Panc1 (cell line): Measurements from ENCODE around the gene COL16A1. TPM values are rescaled to one million over a fixed set of nuclear protein-coding genes. Genes with fewer than 3 reads are reported as not detected.

Experiments
- ATAC-seq: fragments of 200-7000 bp; cut with Tn5 transposase; 2 replicates; pipeline ENCODE4 v1.9.1; 2020; ENCODE audit warnings: mild to moderate bottlenecking, moderate library complexity
- BruUV-seq: library from RNA; stranded (reverse); fragments of 400-500 nt; replicated peaks from 2 replicates; lab custom pipeline; 2021; lab: Mats Ljungman, UMichigan
- CTCF ChIA-PET: fragments of 300-600 bp; sonication (Branson Sonifier 250); formaldehyde crosslinking; loops from one replicate; lab custom pipeline; 2022; ENCODE audit warnings: antibody characterized with exemption; lab: Charles Lee
- POLR2A ChIA-PET: fragments of 300-600 bp; sonication (Branson Sonifier 250); formaldehyde crosslinking; loops from one replicate; lab custom pipeline; 2022; ENCODE audit warnings: antibody characterized with exemption; lab: Charles Lee
- DNase-seq: peaks from one replicate; pipeline ENCODE4 v3.0.0-alpha.2; 2010; ENCODE audit warnings: low read depth, low spot score
- H3K27ac ChIP-seq: 2 replicates; pipeline ENCODE4 v1.5.1; 2011; ENCODE audit warnings: mild to moderate bottlenecking, low read length, inconsistent platforms
- H3K27me3 ChIP-seq: fragments of 200-500 bp; sonication (Bioruptor generic); 2 replicates; pipeline ENCODE4 v1.6.0; 2014; ENCODE audit warnings: low read length, inconsistent platforms; ENCODE audit not compliant: control insufficient read depth, insufficient read depth
- H3K36me3 ChIP-seq: fragments of 200-500 bp; sonication (Bioruptor generic); 2 replicates; pipeline ENCODE4 v1.5.1; 2014; ENCODE audit warnings: inconsistent platforms, mild to moderate bottlenecking, low read length, moderate library complexity; ENCODE audit not compliant: control insufficient read depth, insufficient read depth
- H3K4me1 ChIP-seq: 2 replicates; pipeline ENCODE4 v1.5.1; 2011; ENCODE audit warnings: inconsistent platforms, mild to moderate bottlenecking, low read length, moderate library complexity; ENCODE audit not compliant: control insufficient read depth, insufficient read depth
- H3K4me3 ChIP-seq, 2 experiments: 2 replicates each; pipeline ENCODE4 v1.5.1; 2011 to 2012; ENCODE audit warnings: low read depth in 2 of 2, low read length in 2 of 2, mild to moderate bottlenecking in 2 of 2, inconsistent platforms in 1 of 2, moderate library complexity in 1 of 2
- H3K9me3 ChIP-seq: fragments of 200-500 bp; sonication (Bioruptor generic); 2 replicates; pipeline ENCODE4 v1.5.1; 2014; ENCODE audit warnings: low read depth, mild to moderate bottlenecking, inconsistent platforms, low read length, moderate library complexity; ENCODE audit not compliant: control insufficient read depth, insufficient read depth
- CTCF ChIP-seq: fragments of 450-650 bp; IDR thresholded peaks from 2 replicates; pipeline ENCODE4 v1.5.1; 2017; ENCODE audit warnings: mild to moderate bottlenecking
- POLR2AphosphoS5 ChIP-seq: IDR thresholded peaks from 2 replicates; pipeline ENCODE4 v1.6.1; 2012; ENCODE audit warnings: mild to moderate bottlenecking, low read depth, low read length, moderate library complexity
- REST ChIP-seq, 2 experiments: IDR thresholded peaks; 2 replicates each; pipeline ENCODE4 v1.6.1; 2011 to 2012; ENCODE audit warnings: low read depth in 2 of 2, control low read depth in 1 of 2, low read length in 1 of 2, mild to moderate bottlenecking in 1 of 2, moderate library complexity in 1 of 2; ENCODE audit not compliant: insufficient read depth in 1 of 2
- SIN3A ChIP-seq: IDR thresholded peaks from 2 replicates; pipeline ENCODE4 v1.6.1; 2012; ENCODE audit warnings: low read depth, mild to moderate bottlenecking, low read length, moderate library complexity, borderline replicate concordance; ENCODE audit not compliant: insufficient read depth
- TCF7L2 ChIP-seq: IDR thresholded peaks from 2 replicates; pipeline ENCODE4 v1.6.1; 2011; ENCODE audit warnings: mild to moderate bottlenecking, low read depth, low read length, inconsistent platforms
- in situ Hi-C: cut with HindIII; loops from 2 replicates; pipeline ENCODE4 v1.10.0; 2016; ENCODE audit warnings: low sequenced_read_pairs, low pct_unique_long_range_greater_than_20kb
- intact Hi-C: fragments of 100-400 bp; cut with micrococcal nuclease; formaldehyde crosslinking; loops from one replicate; pipeline ENCODE4 v1.10.0; 2022; ENCODE audit not compliant: unreplicated experiment
- total RNA-seq: library from RNA; stranded (reverse); gene quantifications from one replicate; pipeline ENCODE4 v1.2.1, GENCODE V29; 2021; ENCODE audit not compliant: unreplicated experiment

Gene COL16A1
- total RNA-seq, 1 experiment from 2014 or later, result 7.6 TPM

- intact Hi-C loops, result no loop called here
- H3K4me3 ChIP-seq, result no peak overlapping the region
- ChIA-PET POLR2A (interaction anchor here (0.5 kb wide), 1 partner anchor 161 kb away, joined by 20 read pairs; no protein-coding TSS in a partner anchor), CTCF (no interaction called here)
- no peak for ATAC-seq
- H3K36me3 ChIP-seq, result no peaks in the 10 kb centered on the region; the same call in 1 of the 2 replicates
- TF ChIP-seq SIN3A (no peak), TCF7L2 (no peak), REST (IDR thresholded peaks at IDR 0.05; ENCODE audit: insufficient read depth in 1 of 2, low read depth in 2 of 2, low read length in 1 of 2) (no peak)
- in situ Hi-C loops, result no loop called here
- peaks cover 22% of the 10 kb centered on the region for H3K4me1 ChIP-seq
- H3K27me3 ChIP-seq, result no peaks in the 10 kb centered on the region
- no TSS peak for BruUV-seq
- no peaks in the 10 kb centered on the region for H3K9me3 ChIP-seq
- no peak overlapping the region for H3K27ac ChIP-seq
- DNase-seq, result no peak
Observed at GRCh38 chr1:31642897-31643296, 60.9 kb downstream of the COL16A1 start.

GRCh38 chr1:31642366-31642765, 61.5 kb downstream of the COL16A1 start:
- Histone ChIP-seq H3K4me1 (peaks cover 22% of the 10 kb centered on the region), H3K4me3 (no peak overlapping the region), H3K36me3 (no peaks in the 10 kb centered on the region; the same call in 1 of the 2 replicates), H3K27me3 (no peaks in the 10 kb centered on the region), H3K27ac (0 out of 2 replicates have a peak overlapping the region, but pooled peaks have one; percentile 7), H3K9me3 (no peaks in the 10 kb centered on the region)
- ATAC-seq (no peak), DNase-seq (no peak)
- intact Hi-C loops, result no loop called here
- CTCF ChIA-PET, result no interaction called here
- in situ Hi-C loops, result no loop called here
- no TSS peak for BruUV-seq
- POLR2A ChIA-PET, result interaction anchor here (0.5 kb wide), 1 partner anchor 161 kb away, joined by 20 read pairs; no protein-coding TSS in a partner anchor
- TF ChIP-seq SIN3A, result no peak
- no peak for TF ChIP-seq POLR2AphosphoS5
- no peak for TF ChIP-seq CTCF
- no peak for TF ChIP-seq REST (IDR thresholded peaks at IDR 0.05; ENCODE audit: insufficient read depth in 1 of 2, low read depth in 2 of 2, low read length in 1 of 2)
- TF ChIP-seq TCF7L2, result no peak
